Endometrial microvascular endothelial cells (primary cell): ENCODE results near the gene IL36A. TPM values are rescaled to one million over a fixed set of nuclear protein-coding genes. Genes with fewer than 3 reads are reported as not detected.

Experiments
- in situ Hi-C: cut with HindIII; loops from 2 replicates; pipeline ENCODE4 v1.10.0; 2017; ENCODE audit warnings: low sequenced_read_pairs, low pct_unique_long_range_greater_than_20kb; ENCODE audit errors: inconsistent ontology term
- total RNA-seq: library from RNA; depleted of rRNA; stranded (reverse); fragments of >200 nt; gene quantifications from one replicate; pipeline ENCODE4 v1.2.3, GENCODE V29; 2015; ENCODE audit errors: inconsistent ontology term

IL36A gene
- not detected for total RNA-seq

GRCh38 chr2:113005030-113005509 is at the start of gene IL36A:
TSS of gene IL36A (plus strand) at chr2:113005459. CDS start at chr2:113005872, 413 bp downstream.
- in situ Hi-C loops, result no loop called here

- in situ Hi-C loops, result no loop called here
Observed at GRCh38 chr2:112957511-112957910, 47.7 kb upstream of the IL36A start.

- in situ Hi-C loops, result no loop called here
Observed at GRCh38 chr2:112958428-112959108, 46.7 kb upstream of the IL36A start.

- in situ Hi-C loops, result no loop called here
Observed at GRCh38 chr2:112959109-112959812, 46.0 kb upstream of the IL36A start.

- in situ Hi-C loops, result no loop called here
Observed at GRCh38 chr2:112960230-112960825, 44.9 kb upstream of the IL36A start.

- in situ Hi-C loops, result no loop called here
Observed at GRCh38 chr2:112962308-112963175, 42.7 kb upstream of the IL36A start.

GRCh38 chr2:112967023-112967422 is 38.2 kb upstream of the IL36A start:
- in situ Hi-C loops, result no loop called here

GRCh38 chr2:112972423-112973086 is 32.7 kb upstream of the IL36A start:
- in situ Hi-C loops, result no loop called here

GRCh38 chr2:112973156-112973555 is 32.1 kb upstream of the IL36A start:
- in situ Hi-C loops, result no loop called here

GRCh38 chr2:112977559-112978056 is 27.7 kb upstream of the IL36A start, which contains the start of gene IL36G:
TSS of gene IL36G (plus strand) at chr2:112978006. CDS start at chr2:112978639, 633 bp downstream.
- in situ Hi-C loops, result no loop called here

GRCh38 chr2:112979731-112980130 is 25.5 kb upstream of the IL36A start:
- in situ Hi-C loops, result no loop called here

- in situ Hi-C loops, result no loop called here
Observed at GRCh38 chr2:112980537-112980936, 24.7 kb upstream of the IL36A start.

GRCh38 chr2:112985090-112985489 is 20.2 kb upstream of the IL36A start:
- in situ Hi-C loops, result no loop called here

GRCh38 chr2:112989611-112990010 is 15.6 kb upstream of the IL36A start:
- in situ Hi-C loops, result no loop called here

- in situ Hi-C loops, result no loop called here
Observed at GRCh38 chr2:112993831-112994230, 11.4 kb upstream of the IL36A start.

- in situ Hi-C loops, result no loop called here
Observed at GRCh38 chr2:112994648-112995047, 10.6 kb upstream of the IL36A start.

GRCh38 chr2:112995346-112995920 is 9.8 kb upstream of the IL36A start:
- in situ Hi-C loops, result no loop called here

- in situ Hi-C loops, result no loop called here
Observed at GRCh38 chr2:112996635-112997034, 8.6 kb upstream of the IL36A start.
